ENCODE results near the gene TLR9.

GRCh38 chr3:52242039-52242438 lies 16.6 kb upstream of the TLR9 start:
- TF ChIP-seq POLR2A (IDR thresholded peaks at IDR 0.05) (no peak), CTCF (IDR thresholded peaks at IDR 0.05) (no peak)
